ENCODE results near the gene LHX1.

Gene LHX1

DNA sequence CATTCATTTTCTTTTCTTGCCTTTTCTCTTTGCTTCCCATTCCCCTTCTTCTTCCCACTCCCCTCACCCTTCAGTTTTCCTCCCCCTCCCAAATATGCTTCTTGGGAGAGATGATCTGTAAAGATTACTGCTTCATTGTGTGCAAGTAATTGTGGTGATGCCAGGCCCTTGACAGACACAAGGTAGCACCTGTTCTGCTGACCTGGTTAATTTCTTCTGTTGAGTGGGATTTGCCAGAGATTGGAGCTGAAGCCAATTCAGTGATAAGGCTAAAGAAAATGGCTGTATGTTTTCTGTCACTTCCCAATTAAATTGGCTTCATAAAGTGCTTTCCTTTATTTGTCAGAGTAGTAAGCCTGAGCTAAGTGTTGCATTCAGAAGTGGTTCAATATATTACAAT, 56.0 kb downstream of the LHX1 start:
- no peaks in the 10 kb centered on the region for H3K4me1 ChIP-seq (ENCODE audit: insufficient read depth, poor library complexity, severe bottlenecking)
- ATAC-seq (ENCODE audit: low read depth) = no peak
- H3K36me3 ChIP-seq (ENCODE audit: low read depth) = peaks cover 92% of the 10 kb centered on the region
- no peak overlapping the region for H3K4me3 ChIP-seq (ENCODE audit: severe bottlenecking)
- no peak overlapping the region for H3K27ac ChIP-seq (ENCODE audit: poor library complexity, severe bottlenecking)
- no peak for DNase-seq (ENCODE audit: low spot score)
- TF ChIP-seq CTCF (IDR thresholded peaks at IDR 0.05; ENCODE audit: poor library complexity, severe bottlenecking) = no peak
- H3K9me3 ChIP-seq (ENCODE audit: severe bottlenecking) = no peaks in the 10 kb centered on the region
- H3K27me3 ChIP-seq (ENCODE audit: insufficient read depth, poor library complexity, severe bottlenecking) = no peaks in the 10 kb centered on the region

Measured in RWPE2 (cell line).